Measurements from ENCODE around the gene OGT.

- TF ChIP-seq CTCF (IDR thresholded peaks at IDR 0.05) (no peak), POLR2A (IDR thresholded peaks at IDR 0.05) (no peak), EP300 (IDR thresholded peaks at IDR 0.05) (no peak)
These were observed 84.8 kb downstream of the OGT start for GRCh38 chrX:71617742-71618141.

All from tibial nerve (tissue), 4 donors.